H7 (cell line): ENCODE measurements around the gene KLHL28. TPM values are rescaled to one million over a fixed set of nuclear protein-coding genes. Genes with fewer than 3 reads are reported as not detected.

Experiments used
- DNase-seq: peaks from one replicate; pipeline ENCODE4 v3.0.0; 2012
- H3K27me3 ChIP-seq: 2 replicates; pipeline ENCODE4 v1.6.0; 2011; ENCODE audit warnings: mild to moderate bottlenecking, low read length; ENCODE audit not compliant: control insufficient read depth, insufficient read depth
- H3K36me3 ChIP-seq: replicated peaks from 2 replicates; pipeline ENCODE4 v1.5.1; 2011; ENCODE audit warnings: low read length; ENCODE audit not compliant: control insufficient read depth, insufficient read depth
- H3K4me3 ChIP-seq: 2 replicates; pipeline ENCODE4 v1.5.1; 2011; ENCODE audit warnings: low read depth, mild to moderate bottlenecking, control low read depth, low read length, moderate library complexity; ENCODE audit not compliant: insufficient read depth
- total RNA-seq: library from RNA; depleted of rRNA; stranded (reverse); fragments of >200 nt; shearing (Covaris generic); gene quantifications from 2 replicates; pipeline ENCODE4 v1.2.3, GENCODE V29; 2014; rRNA removed

KLHL28 gene, protein sequence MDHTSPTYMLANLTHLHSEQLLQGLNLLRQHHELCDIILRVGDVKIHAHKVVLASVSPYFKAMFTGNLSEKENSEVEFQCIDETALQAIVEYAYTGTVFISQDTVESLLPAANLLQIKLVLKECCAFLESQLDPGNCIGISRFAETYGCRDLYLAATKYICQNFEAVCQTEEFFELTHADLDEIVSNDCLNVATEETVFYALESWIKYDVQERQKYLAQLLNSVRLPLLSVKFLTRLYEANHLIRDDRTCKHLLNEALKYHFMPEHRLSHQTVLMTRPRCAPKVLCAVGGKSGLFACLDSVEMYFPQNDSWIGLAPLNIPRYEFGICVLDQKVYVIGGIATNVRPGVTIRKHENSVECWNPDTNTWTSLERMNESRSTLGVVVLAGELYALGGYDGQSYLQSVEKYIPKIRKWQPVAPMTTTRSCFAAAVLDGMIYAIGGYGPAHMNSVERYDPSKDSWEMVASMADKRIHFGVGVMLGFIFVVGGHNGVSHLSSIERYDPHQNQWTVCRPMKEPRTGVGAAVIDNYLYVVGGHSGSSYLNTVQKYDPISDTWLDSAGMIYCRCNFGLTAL
- 6.2 and 7.6 TPM in 2 replicates for total RNA-seq

DNA sequence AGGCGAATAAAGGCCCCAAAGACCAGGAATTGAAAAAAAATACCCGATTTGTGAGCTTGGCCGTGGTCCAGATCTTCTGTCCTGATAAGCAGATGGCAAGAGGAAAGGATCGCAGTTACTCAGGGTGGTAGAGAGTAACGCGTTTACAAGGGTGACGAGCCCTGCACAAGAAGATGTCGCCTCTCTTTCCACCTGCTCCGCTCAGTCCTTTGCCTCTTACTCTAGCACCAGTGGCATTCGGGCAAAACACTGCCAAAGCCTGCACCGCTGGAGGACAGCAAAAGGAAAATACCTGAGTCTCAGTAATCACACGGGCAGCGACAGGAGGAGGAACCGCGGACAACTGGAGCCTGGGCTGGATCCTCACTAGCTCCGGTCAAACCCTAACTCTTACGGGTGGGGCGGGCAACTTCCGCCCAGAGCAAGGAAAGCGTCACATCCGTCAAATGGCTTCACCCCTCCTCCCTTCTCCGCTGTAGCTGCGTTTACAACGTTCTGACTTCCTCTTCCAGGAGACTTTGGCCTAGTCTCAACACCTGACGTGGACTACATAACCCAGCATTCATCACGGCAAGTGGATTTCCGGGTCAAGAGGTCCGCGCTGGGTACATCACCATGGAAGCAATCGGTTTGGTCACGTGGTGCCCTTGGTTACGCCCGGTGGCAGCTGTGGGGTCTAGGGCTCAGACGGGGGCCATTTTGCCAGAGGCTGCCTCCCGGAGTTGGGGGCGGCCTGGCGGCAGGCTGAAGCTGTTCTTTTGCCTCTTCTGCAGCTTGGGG lies at the start of gene KLHL28, which contains the start of gene TOGARAM1:
TSS of gene KLHL28 (minus strand) at position 394 of the 780 bp plus-strand sequence. CDS start 16,019 bp downstream, outside the sequence.
TSS of gene TOGARAM1 (plus strand) at position 637 of the 780 bp plus-strand sequence. CDS start 232 bp downstream, outside the sequence.
- no peaks in the 10 kb centered on the region for H3K27me3 ChIP-seq
- H3K36me3 ChIP-seq, result no peaks in the 10 kb centered on the region
- DNase-seq, result peak; percentile 89
- peak within 1 kb of the TSS; percentile 88 for H3K4me3 ChIP-seq

DNA sequence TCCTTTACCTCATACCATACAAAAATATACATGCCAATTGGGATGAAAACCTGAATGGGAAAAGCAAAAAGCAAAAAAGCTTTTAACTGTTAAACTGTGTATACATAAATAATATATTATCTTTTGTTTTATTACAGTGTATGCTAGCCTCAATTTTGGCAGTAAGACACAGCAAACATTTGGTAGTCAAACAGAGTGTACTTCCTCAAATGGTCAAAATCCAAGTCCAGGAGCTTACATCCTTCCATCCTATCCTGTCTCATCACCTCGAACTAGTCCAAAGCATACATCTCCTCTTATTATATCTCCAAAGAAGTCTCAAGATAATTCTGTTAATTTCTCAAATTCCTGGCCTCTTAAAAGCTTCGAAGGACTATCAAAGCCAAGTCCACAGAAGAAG lies 42.2 kb upstream of the KLHL28 start:
- Histone ChIP-seq H3K4me3 (no peak overlapping the region), H3K36me3 (peaks cover under 1% of the 10 kb centered on the region; the same call in 1 of the 2 replicates), H3K27me3 (no peaks in the 10 kb centered on the region)
- DNase-seq, result no peak

DNA sequence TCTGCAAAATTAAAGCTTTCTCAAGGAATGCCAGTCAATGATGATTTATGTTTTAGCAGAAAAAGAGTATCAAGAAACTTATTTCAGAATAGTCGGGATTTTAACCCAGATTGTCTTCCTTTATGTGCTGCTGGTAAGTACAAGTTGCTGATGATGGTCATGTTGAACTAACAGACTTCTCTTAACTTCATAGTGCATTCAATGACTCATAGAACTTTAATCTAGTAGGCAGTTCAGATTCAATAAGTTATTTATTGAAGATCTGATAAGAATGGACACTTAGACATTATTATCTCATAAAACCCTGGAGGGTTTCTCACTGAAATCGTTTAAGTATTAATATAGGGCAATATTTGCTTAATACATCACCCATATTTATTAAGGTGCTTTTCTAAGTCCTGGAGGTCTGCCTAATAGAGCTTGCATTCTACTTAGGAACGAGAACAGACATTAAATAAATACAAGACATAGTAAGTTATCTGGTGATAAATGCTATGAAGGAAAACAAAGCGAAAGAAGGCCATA lies 34.1 kb upstream of the KLHL28 start:
- Histone ChIP-seq H3K4me3 (no peak overlapping the region), H3K27me3 (no peaks in the 10 kb centered on the region), H3K36me3 (peaks cover 1% of the 10 kb centered on the region; the same call in 1 of the 2 replicates)
- no peak for DNase-seq

DNA sequence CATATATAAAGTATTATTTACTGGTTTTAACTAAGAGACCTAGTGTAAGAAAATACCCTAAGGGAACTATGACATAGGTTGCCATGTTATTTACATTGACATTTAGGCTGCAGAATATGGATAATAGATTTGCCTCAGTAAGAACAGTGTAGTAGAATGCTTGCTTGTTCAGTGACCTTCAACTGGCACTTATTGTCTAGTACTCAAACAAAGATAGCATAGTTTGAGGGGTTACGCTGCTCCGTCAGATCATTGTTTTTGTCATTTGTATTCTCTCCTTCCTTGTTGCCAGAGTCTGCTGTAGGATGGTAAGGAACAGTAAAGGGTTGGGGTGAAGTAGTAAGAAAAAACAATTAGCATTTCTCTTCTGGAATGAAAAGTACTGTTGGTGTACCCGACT lies 33.4 kb upstream of the KLHL28 start:
- Histone ChIP-seq H3K4me3 (no peak overlapping the region), H3K36me3 (peaks cover 1% of the 10 kb centered on the region; the same call in 1 of the 2 replicates), H3K27me3 (no peaks in the 10 kb centered on the region)

DNA sequence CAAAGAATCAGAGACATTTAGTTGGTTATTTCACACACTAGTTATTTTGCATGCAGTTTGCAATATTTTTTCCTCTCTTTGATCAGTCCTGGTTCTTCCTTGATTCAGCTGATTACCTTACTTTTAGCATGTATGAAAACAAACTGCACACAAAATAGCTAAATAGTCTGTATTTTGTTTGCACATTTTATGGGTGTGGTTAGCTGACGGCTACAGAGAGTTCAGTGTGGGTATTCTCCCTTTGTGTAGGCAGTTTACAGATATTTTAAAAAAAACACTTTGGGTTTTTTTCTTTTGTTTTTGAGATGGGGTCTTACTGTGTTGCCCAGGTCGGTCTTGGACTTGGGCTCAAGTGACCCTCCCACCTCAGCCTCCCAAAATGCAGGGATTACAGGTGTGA lies 28.8 kb upstream of the KLHL28 start:
- H3K4me3 ChIP-seq, result no peak overlapping the region

More for the DNA sequence above, 33.4 kb upstream of the KLHL28 start:
- DNase-seq, result no peak

DNA sequence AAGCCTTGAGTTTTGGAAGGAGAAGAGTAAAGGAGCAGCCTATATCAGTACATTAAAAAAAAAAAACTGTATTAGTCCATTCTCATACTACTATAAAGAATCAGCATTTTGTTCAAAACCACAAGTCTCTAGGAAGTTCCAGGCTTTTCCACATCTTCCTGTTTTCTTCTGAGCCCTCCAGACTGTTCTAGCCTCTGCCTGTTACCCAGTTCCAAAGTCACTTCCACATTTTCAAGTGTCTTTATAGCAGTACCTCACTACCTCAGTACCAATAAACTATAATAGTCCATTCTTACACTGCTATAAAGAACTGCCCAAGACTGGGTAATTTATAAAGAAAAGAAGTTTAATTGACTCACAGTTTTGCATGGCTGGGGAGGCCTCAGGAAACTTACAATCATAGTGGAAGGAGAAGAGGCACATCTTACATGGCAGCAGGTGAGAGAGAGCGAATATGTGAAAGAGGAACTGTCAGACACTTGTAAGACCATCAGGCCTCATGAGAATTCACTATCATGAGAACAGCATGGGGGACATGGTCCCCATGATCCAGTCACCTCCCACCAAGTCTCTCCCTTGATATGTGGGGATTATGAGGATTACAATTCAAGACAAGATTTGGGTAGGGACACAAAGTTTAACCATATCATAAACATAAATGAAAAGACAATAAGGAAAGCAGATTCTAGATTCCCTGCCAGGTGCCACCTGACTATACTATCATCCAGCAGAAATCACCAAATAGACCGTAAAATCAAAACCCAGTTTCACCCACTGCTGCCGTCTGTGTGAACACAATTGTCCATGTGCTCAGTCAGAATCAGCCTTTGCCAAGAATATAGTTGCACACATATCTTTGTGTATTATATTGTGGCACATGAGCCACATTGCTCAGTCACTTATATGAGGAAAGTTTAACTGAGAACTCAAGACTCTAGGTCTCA lies 28.0 kb upstream of the KLHL28 start:
- Histone ChIP-seq H3K36me3 (no peaks in the 10 kb centered on the region), H3K27me3 (no peaks in the 10 kb centered on the region), H3K4me3 (no peak overlapping the region)
- DNase-seq, result no peak

More for the DNA sequence above, 28.8 kb upstream of the KLHL28 start:
- H3K27me3 ChIP-seq, result no peaks in the 10 kb centered on the region
- DNase-seq, result no peak
- H3K36me3 ChIP-seq, result no peaks in the 10 kb centered on the region

DNA sequence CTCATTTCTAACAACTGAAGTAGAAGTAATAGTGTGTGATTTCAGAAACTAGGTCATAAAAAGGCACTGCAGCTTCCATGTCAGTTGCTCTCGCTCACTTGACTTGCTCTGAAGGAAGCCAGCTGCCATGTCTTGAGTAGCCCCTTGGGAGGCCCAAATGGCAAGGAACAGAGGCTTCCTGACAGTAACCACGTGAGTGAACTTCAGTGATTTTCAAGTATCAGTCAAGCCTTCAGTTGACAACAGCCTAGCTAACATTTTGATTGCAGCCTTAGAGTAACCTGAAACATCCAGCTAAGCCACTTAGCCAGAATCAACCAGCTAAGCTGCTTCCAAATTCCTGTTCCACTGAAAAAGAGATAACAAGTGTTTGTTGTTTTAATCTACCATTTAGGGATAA lies 26.9 kb upstream of the KLHL28 start:
- no peak for DNase-seq
- Histone ChIP-seq H3K27me3 (no peaks in the 10 kb centered on the region), H3K36me3 (no peaks in the 10 kb centered on the region), H3K4me3 (no peak overlapping the region)

DNA sequence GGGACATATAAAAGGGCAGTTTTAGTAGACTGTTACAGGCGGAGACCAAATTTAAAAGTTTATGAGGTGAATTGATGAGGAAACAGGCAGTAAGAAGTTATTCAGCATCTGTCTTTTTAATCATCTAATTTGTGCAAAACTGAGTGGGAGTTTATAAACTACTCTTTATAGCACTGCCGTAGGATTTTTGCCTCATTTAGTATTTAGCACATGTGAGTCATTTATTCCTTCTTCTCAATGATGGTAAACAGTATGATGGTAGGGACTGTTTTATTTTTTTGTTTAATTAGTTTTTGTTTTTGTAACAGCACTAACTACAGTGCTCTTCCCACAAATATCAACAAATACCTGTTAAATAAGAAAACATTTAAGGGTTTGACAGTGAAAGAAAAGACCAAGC lies 20.8 kb upstream of the KLHL28 start:
- Histone ChIP-seq H3K27me3 (no peaks in the 10 kb centered on the region), H3K36me3 (no peaks in the 10 kb centered on the region), H3K4me3 (no peak overlapping the region)
- no peak for DNase-seq

DNA sequence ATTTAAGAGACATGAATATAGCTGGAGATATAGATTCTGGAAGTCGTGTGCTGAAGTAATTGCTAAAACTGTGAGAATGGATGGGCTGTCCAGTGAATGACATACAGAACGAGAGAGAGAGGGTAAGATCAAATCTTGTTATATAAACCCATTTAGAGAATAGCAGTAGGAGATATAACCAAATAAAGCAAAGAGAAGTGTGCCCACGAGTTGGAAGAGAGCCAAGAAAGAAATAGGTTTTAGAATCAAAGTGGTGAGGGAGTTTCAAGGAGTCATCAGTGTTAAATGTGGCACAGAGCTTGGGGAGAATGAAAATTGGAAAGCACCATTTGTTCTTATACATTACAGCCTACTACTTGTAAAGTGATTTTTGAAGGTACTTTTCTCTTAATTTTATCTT lies 19.5 kb upstream of the KLHL28 start:
- H3K36me3 ChIP-seq, result no peaks in the 10 kb centered on the region
- DNase-seq, result no peak
- H3K4me3 ChIP-seq, result no peak overlapping the region
- H3K27me3 ChIP-seq, result no peaks in the 10 kb centered on the region

DNA sequence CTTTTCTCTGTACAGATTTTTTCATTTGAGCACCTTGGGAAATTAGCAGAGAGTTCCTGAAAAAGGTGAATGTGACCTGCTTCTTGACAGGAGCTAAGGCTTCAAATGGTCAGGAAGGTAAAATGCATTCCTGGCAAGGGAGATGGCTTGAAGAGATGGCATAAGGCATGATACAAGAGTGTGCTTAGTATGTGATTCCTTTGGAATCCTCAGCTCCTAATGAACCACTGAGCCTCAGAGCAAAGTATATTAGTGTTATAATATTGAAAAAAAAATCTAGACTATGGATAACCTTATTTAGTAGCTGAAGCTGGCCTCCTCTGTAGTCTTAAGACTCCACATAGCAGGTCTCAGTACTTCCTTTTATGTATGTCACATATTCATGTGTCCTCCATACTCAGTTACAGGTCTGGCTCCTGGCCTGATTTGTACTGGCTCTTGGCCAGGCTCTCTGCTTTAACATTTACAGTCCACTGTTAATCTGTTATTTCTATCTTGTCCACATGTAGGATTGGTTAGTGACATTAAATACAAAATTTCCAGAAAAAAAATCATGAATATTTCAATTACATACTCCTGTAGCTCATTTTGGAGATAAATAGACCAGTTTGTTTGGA lies 18.1 kb upstream of the KLHL28 start:
- no peak for DNase-seq
- H3K36me3 ChIP-seq, result no peaks in the 10 kb centered on the region
- H3K27me3 ChIP-seq, result no peaks in the 10 kb centered on the region
- H3K4me3 ChIP-seq, result no peak overlapping the region

DNA sequence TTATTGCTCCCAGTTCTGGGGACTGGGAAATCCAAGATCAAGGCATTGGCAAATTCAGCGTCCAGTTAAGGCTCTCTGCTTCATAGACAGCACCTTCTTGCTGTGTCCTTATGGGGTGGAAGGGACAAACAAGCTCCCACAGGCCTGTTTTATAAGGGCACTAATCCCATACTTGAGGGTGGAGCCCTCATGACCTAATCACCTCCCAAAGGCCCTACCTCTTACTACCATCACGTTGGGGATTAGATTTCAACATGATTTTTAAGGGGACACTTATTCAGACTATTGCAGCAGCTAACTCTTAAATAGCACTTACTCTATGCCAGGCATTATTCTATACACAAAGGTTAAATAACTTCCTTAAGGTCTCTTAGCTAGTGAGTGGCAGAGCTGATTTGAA lies 17.5 kb upstream of the KLHL28 start:
- Histone ChIP-seq H3K4me3 (no peak overlapping the region), H3K27me3 (no peaks in the 10 kb centered on the region), H3K36me3 (no peaks in the 10 kb centered on the region)
- no peak for DNase-seq

DNA sequence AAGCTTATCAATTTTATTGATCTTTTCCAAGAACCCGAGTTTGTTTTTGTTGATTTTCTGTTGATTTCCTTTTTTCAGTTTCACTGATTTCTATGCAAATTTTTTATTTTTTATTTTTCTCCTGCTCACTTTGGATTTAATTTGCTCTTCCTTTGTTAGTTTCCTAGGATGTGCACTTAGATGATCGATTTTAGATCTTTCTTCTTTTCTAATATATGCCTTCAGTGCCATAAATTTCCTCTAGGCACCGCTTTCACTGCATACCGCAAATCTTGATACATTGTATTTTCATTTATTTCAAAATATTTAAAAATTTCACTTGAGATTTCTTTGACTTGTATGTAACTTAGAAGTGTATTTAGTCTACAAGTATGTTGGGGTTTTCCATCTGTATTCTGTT lies 9.7 kb upstream of the KLHL28 start:
- Histone ChIP-seq H3K36me3 (no peaks in the 10 kb centered on the region), H3K4me3 (no peak overlapping the region), H3K27me3 (no peaks in the 10 kb centered on the region)
- DNase-seq, result no peak

DNA sequence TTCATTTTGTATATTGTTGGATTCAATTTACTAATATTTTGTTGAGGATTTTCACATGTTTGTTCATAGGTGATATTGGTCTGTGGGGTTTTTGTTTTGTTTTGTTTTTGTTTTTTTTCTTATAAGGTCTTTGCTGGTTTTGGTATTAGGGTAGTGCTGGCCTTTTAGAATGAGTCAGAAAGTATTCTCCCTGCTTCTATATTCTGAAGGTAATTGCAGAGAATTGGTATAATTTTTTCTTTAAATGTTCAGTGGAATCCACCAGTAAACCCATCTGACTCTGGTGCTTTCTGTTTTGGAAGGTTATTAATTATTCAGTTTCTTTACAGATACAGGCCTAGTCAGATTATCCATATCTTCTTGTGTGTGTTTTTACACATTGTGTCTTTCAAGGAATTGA lies 9.2 kb upstream of the KLHL28 start:
- H3K4me3 ChIP-seq, result no peak overlapping the region

More for the DNA sequence above, 9.2 kb upstream of the KLHL28 start:
- Histone ChIP-seq H3K36me3 (no peaks in the 10 kb centered on the region), H3K27me3 (no peaks in the 10 kb centered on the region)
- DNase-seq, result no peak
